ENCODE results near the gene AOC2. TPM values are rescaled to one million over a fixed set of nuclear protein-coding genes. Genes with fewer than 3 reads are reported as not detected.

Gene AOC2
- total RNA-seq, 4 donors from 2014 or later = 0.70 to 2.3 (median 1.6) TPM; not detected in 1

GRCh38 chr17:42845918-42846593 lies 1.7 kb downstream of the AOC2 start:
- Histone ChIP-seq H3K9me3 (no peaks in the 10 kb centered on the region), H3K4me1 (peaks cover 0 to 22% (median 0%) of the 10 kb centered on the region in 4 donors), H3K27me3 (no peaks in the 10 kb centered on the region), H3K4me3 (no peak overlapping the region), H3K36me3 (peaks cover 0 to 42% (median 0%) of the 10 kb centered on the region in 3 donors), H3K27ac (peak overlapping the region in 1 of 4 donors; percentile 15)
- no peak for DNase-seq
- TF ChIP-seq POLR2A (IDR thresholded peaks at IDR 0.05) (no peak), CTCF (IDR thresholded peaks at IDR 0.05) (no peak)

- no peaks in the 10 kb centered on the region for H3K27me3 ChIP-seq
- H3K4me1 ChIP-seq = peaks cover 0 to 22% (median 0%) of the 10 kb centered on the region in 4 donors
- peaks cover 0 to 35% (median 0%) of the 10 kb centered on the region in 3 donors for H3K36me3 ChIP-seq
- peak overlapping the region in 1 of 4 donors; percentile 15 for H3K27ac ChIP-seq
- no peak for DNase-seq
- TF ChIP-seq CTCF (IDR thresholded peaks at IDR 0.05) (no peak), POLR2A (IDR thresholded peaks at IDR 0.05) (no peak)
- H3K9me3 ChIP-seq = no peaks in the 10 kb centered on the region
- H3K4me3 ChIP-seq = no peak overlapping the region
Measured at GRCh38 chr17:42846594-42847280, 2.4 kb downstream of the AOC2 start.

GRCh38 chr17:42848093-42848492 lies 3.7 kb downstream of the AOC2 start:
- H3K9me3 ChIP-seq = no peaks in the 10 kb centered on the region
- no peak for TF ChIP-seq POLR2A (IDR thresholded peaks at IDR 0.05)
- H3K27me3 ChIP-seq = no peaks in the 10 kb centered on the region
- no peak overlapping the region for H3K4me3 ChIP-seq
- DNase-seq = no peak
- peaks cover 0 to 22% (median 0%) of the 10 kb centered on the region in 4 donors for H3K4me1 ChIP-seq
- H3K36me3 ChIP-seq = peaks cover 0 to 22% (median 0%) of the 10 kb centered on the region in 3 donors
- no peak overlapping the region for H3K27ac ChIP-seq

DNA sequence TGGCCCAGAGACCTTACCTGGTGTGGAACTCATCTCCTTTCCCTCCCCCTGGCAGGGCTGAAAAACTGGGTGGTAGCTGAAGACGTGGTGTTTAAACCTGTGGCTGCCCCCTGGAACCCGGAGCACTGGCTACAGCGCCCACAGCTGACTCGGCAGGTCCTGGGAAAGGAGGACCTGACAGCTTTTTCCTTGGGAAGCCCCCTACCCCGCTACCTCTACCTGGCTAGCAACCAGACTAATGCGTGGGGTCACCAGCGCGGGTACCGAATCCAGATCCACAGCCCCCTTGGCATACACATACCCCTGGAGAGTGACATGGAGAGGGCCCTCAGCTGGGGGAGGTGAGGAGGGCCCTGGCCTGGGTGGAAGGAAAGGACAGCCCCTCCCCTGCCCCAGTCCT lies 4.7 kb downstream of the AOC2 start:
- Histone ChIP-seq H3K9me3 (no peaks in the 10 kb centered on the region), H3K4me3 (no peak overlapping the region), H3K36me3 (peaks cover 0 to 15% (median 0%) of the 10 kb centered on the region in 3 donors), H3K27me3 (no peaks in the 10 kb centered on the region), H3K4me1 (peaks cover 0 to 22% (median 0%) of the 10 kb centered on the region in 4 donors), H3K27ac (no peak overlapping the region)
- TF ChIP-seq POLR2A (IDR thresholded peaks at IDR 0.05) (no peak), CTCF (IDR thresholded peaks at IDR 0.05) (no peak)
- DNase-seq = no peak

GRCh38 chr17:42849451-42850181 lies 5.2 kb downstream of the AOC2 start:
- H3K27me3 ChIP-seq = no peaks in the 10 kb centered on the region
- peaks cover 0 to 22% (median 0%) of the 10 kb centered on the region in 4 donors for H3K4me1 ChIP-seq
- H3K27ac ChIP-seq = peak overlapping the region in 1 of 4 donors; percentile 76
- DNase-seq = peak in 2 of 3 donors; percentile 58 to 61
- peaks cover 0 to 9% (median 0%) of the 10 kb centered on the region in 3 donors for H3K36me3 ChIP-seq
- TF ChIP-seq CTCF (IDR thresholded peaks at IDR 0.05) (no peak), POLR2A (IDR thresholded peaks at IDR 0.05) (no peak)
- no peaks in the 10 kb centered on the region for H3K9me3 ChIP-seq
- H3K4me3 ChIP-seq = no peak overlapping the region
